SK-N-SH (cell line): ENCODE results near the gene UBE2G1.

Experiments
- CTCF ChIP-seq: fragments of 200-600 bp; sonication (generic); IDR thresholded peaks from 2 replicates; pipeline ENCODE4 v1.6.1; 2017; ENCODE audit warnings: antibody characterized with exemption, mild to moderate bottlenecking, moderate library complexity
- ELF1 ChIP-seq: IDR thresholded peaks from 2 replicates; pipeline ENCODE4 v1.4.0; 2012
- EP300 ChIP-seq, 2 experiments: IDR thresholded peaks; 2 replicates each; pipeline versions ENCODE4 v1.4.0 to v1.6.1; 2012; ENCODE audit warnings: borderline replicate concordance in 1 of 2, low read depth in 1 of 2, low read length in 1 of 2
- GABPA ChIP-seq: IDR thresholded peaks from 2 replicates; pipeline ENCODE4 v1.4.0; 2012; ENCODE audit warnings: low read depth, mild to moderate bottlenecking
- JUND ChIP-seq: IDR thresholded peaks from 2 replicates; pipeline ENCODE4 v1.4.0; 2012
- NFIC ChIP-seq: IDR thresholded peaks from 2 replicates; pipeline ENCODE4 v1.4.0; 2012; ENCODE audit warnings: borderline replicate concordance
- POLR2AphosphoS5 ChIP-seq: IDR thresholded peaks from 2 replicates; pipeline ENCODE4 v1.6.1; 2012; ENCODE audit warnings: low read depth, low read length
- RAD21 ChIP-seq: IDR thresholded peaks from 2 replicates; pipeline ENCODE4 v1.6.1; 2012; ENCODE audit warnings: mild to moderate bottlenecking, low read length
- REST ChIP-seq: IDR thresholded peaks from 2 replicates; pipeline ENCODE4 v1.6.1; 2012; ENCODE audit warnings: mild to moderate bottlenecking, low read depth, low read length, moderate library complexity
- RXRA ChIP-seq: IDR thresholded peaks from 2 replicates; pipeline ENCODE4 v1.4.0; 2012; ENCODE audit warnings: low read depth, mild to moderate bottlenecking, borderline replicate concordance
- SIN3A ChIP-seq: IDR thresholded peaks from 2 replicates; pipeline ENCODE4 v1.6.1; 2012; ENCODE audit warnings: low read depth, mild to moderate bottlenecking, low read length, moderate library complexity, borderline replicate concordance
- TAF1 ChIP-seq: IDR thresholded peaks from 2 replicates; pipeline ENCODE4 v1.6.1; 2012; ENCODE audit warnings: low read depth, mild to moderate bottlenecking, low read length, moderate library complexity, borderline replicate concordance
- ZBTB33 ChIP-seq: IDR thresholded peaks from 2 replicates; pipeline ENCODE4 v1.4.0; 2012; ENCODE audit warnings: low read depth, borderline replicate concordance

DNA sequence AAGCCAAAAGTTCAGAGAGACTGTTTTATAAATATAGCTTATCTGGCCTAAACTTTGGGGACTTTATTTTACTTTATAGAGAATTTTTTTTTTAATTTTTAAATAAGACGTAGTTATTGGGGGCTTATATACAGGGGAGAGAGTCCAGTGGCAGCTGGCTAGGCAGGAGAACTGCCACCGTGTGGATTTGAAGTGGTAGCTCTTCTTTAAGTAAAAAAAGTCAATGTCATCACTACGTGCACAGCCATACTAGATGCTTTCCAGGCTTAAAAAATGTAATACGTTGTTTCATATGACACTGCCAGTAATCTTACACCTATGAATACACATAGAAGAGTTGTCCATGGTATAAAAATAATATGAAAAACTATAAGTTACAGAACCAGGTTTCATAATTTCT, 70.8 kb downstream of the UBE2G1 start:
- TF ChIP-seq CTCF (no peak), SIN3A (no peak), NFIC (no peak), ELF1 (no peak), ZBTB33 (no peak), REST (no peak), TAF1 (no peak), EP300 (IDR thresholded peaks at IDR 0.05; ENCODE audit: borderline replicate concordance in 1 of 2, low read depth in 1 of 2, low read length in 1 of 2) (no peak), RAD21 (no peak), JUND (no peak), RXRA (no peak), POLR2AphosphoS5 (no peak), GABPA (no peak)
